IMR-90 (cell line): ENCODE data around the gene KYNU. TPM values are rescaled to one million over a fixed set of nuclear protein-coding genes. Genes with fewer than 3 reads are reported as not detected.
A peak's percentile ranks its signal among the peaks of the same experiment; 100 is the strongest.

Experiments used
- ATAC-seq: fragments of 200-7000 bp; cut with Tn5 transposase; 2 replicates; pipeline ENCODE4 v1.9.1; 2020; ENCODE audit warnings: low read depth, mild to moderate bottlenecking, moderate library complexity
- BruUV-seq: library from RNA; stranded (reverse); fragments of 400-500 nt; replicated peaks from 2 replicates; lab custom pipeline; 2021; lab: Mats Ljungman, UMichigan
- CTCF ChIA-PET: fragments of 300-600 bp; formaldehyde crosslinking; extraction: SDS; loops from one replicate; lab custom pipeline; 2021; ENCODE audit warnings: antibody characterized with exemption; lab: Yijun Ruan, JAX
- POLR2A ChIA-PET: fragments of 300-600 bp; sonication (Branson Sonifier 250); formaldehyde crosslinking; loops from one replicate; lab custom pipeline; 2022; ENCODE audit warnings: antibody characterized with exemption; ENCODE audit not compliant: unreplicated experiment; lab: Charles Lee
- DNase-seq: peaks from one replicate; pipeline ENCODE4 v3.0.0; 2013
- H2AFZ ChIP-seq: replicated peaks from 2 replicates; pipeline ENCODE3; 2013; ENCODE audit warnings: low read length, mild to moderate bottlenecking; ENCODE audit not compliant: poor library complexity
- H2AK5ac ChIP-seq: 2 replicates; pipeline ENCODE4 v1.6.1; 2013; ENCODE audit warnings: low read depth, low read length, inconsistent platforms
- H2AK9ac ChIP-seq: replicated peaks from 2 replicates; pipeline ENCODE3; 2013; ENCODE audit warnings: mild to moderate bottlenecking, low read depth, low read length, moderate library complexity; ENCODE audit not compliant: poor library complexity
- H2BK120ac ChIP-seq: 2 replicates; pipeline ENCODE4 v1.6.1; 2013; ENCODE audit warnings: low read depth, low read length, inconsistent platforms
- H2BK15ac ChIP-seq: 3 replicates; pipeline ENCODE4 v1.6.1; 2013; ENCODE audit warnings: low read depth, low read length, inconsistent platforms
- H2BK20ac ChIP-seq: 2 replicates; pipeline ENCODE4 v1.6.1; 2013; ENCODE audit warnings: low read depth, mild to moderate bottlenecking, inconsistent platforms, low read length, moderate library complexity
- H2BK5ac ChIP-seq: 2 replicates; pipeline ENCODE4 v1.6.1; 2013; ENCODE audit warnings: mild to moderate bottlenecking, low read depth, low read length, inconsistent platforms; ENCODE audit not compliant: poor library complexity, severe bottlenecking
- H3K14ac ChIP-seq: replicated peaks from 2 replicates; pipeline ENCODE4 v1.6.1; 2013; ENCODE audit warnings: low read depth, low read length, inconsistent platforms
- H3K18ac ChIP-seq: 2 replicates; pipeline ENCODE4 v1.6.1; 2013; ENCODE audit warnings: low read depth, low read length, control low read depth
- H3K23ac ChIP-seq: 2 replicates; pipeline ENCODE4 v1.6.1; 2013; ENCODE audit warnings: low read depth, low read length, inconsistent platforms
- H3K27ac ChIP-seq: 2 replicates; pipeline ENCODE4 v1.5.1; 2013; ENCODE audit warnings: mild to moderate bottlenecking, control low read depth, low read length; ENCODE audit not compliant: insufficient read depth
- H3K27me3 ChIP-seq: 2 replicates; pipeline ENCODE4 v1.6.1; 2013; ENCODE audit warnings: low read length; ENCODE audit not compliant: control insufficient read depth, insufficient read depth
- H3K36me3 ChIP-seq: 2 replicates; pipeline ENCODE4 v1.6.1; 2013; ENCODE audit warnings: low read length, mixed read lengths; ENCODE audit not compliant: control insufficient read depth, insufficient read depth
- H3K4ac ChIP-seq: 2 replicates; pipeline ENCODE4 v1.6.1; 2013; ENCODE audit warnings: low read depth, low read length, inconsistent platforms
- H3K4me1 ChIP-seq: 2 replicates; pipeline ENCODE4 v1.6.1; 2013; ENCODE audit warnings: low read length, mixed read lengths; ENCODE audit not compliant: control insufficient read depth, insufficient read depth
- H3K4me2 ChIP-seq: 2 replicates; pipeline ENCODE4 v1.6.1; 2013; ENCODE audit warnings: low read depth, mild to moderate bottlenecking, control low read depth, low read length, moderate library complexity
- H3K4me3 ChIP-seq: 2 replicates; pipeline ENCODE4 v1.5.1; 2013; ENCODE audit warnings: low read depth, mild to moderate bottlenecking, control low read depth, low read length, moderate library complexity; ENCODE audit not compliant: insufficient read depth
- H3K56ac ChIP-seq: 2 replicates; pipeline ENCODE4 v1.6.1; 2013; ENCODE audit warnings: low read length, inconsistent platforms; ENCODE audit not compliant: insufficient read depth; ENCODE audit errors: extremely low read depth
- H3K79me1 ChIP-seq, 2 experiments: 2 replicates each; pipeline ENCODE4 v1.6.1; 2013; ENCODE audit warnings: low read length in 2 of 2, inconsistent platforms in 1 of 2, low read depth in 1 of 2
- H3K9ac ChIP-seq: 2 replicates; pipeline ENCODE4 v1.6.1; 2013; ENCODE audit warnings: low read depth, low read length, control low read depth
- H3K9me1 ChIP-seq: 2 replicates; pipeline ENCODE4 v1.6.1; 2013; ENCODE audit warnings: low read length, inconsistent platforms; ENCODE audit not compliant: insufficient read depth
- H3K9me3 ChIP-seq: 2 replicates; pipeline ENCODE4 v1.6.1; 2013; ENCODE audit warnings: low read length; ENCODE audit not compliant: control insufficient read depth, insufficient read depth
- H4K20me1 ChIP-seq: 2 replicates; pipeline ENCODE4 v1.6.1; 2013; ENCODE audit warnings: low read length, inconsistent platforms; ENCODE audit not compliant: insufficient read depth
- H4K5ac ChIP-seq: 2 replicates; pipeline ENCODE4 v1.6.1; 2013; ENCODE audit warnings: mild to moderate bottlenecking, low read depth, low read length, control low read depth
- H4K8ac ChIP-seq, 2 experiments: 2 replicates each; pipeline ENCODE4 v1.6.1; 2013; ENCODE audit warnings: low read depth in 2 of 2, low read length in 2 of 2, control low read depth in 1 of 2, inconsistent platforms in 1 of 2
- H4K91ac ChIP-seq: 2 replicates; pipeline ENCODE4 v1.6.1; 2013; ENCODE audit warnings: low read depth, low read length, inconsistent platforms; ENCODE audit not compliant: insufficient read depth
- BHLHE40 ChIP-seq: fragments of 150-350 bp; IDR thresholded peaks from 2 replicates; pipeline ENCODE4 v1.6.1; 2016; ENCODE audit warnings: mild to moderate bottlenecking, low read depth, low read length
- CEBPB ChIP-seq: IDR thresholded peaks from 2 replicates; pipeline ENCODE4 v1.6.1; 2012; ENCODE audit warnings: low read depth, low read length, improper control_type of control experiment
- CTCF ChIP-seq: conservative IDR thresholded peaks from 2 replicates; pipeline ENCODE4 v1.5.1; 2012; ENCODE audit warnings: mild to moderate bottlenecking, low read depth, low read length, improper control_type of control experiment
- RCOR1 ChIP-seq: IDR thresholded peaks from 2 replicates; pipeline ENCODE4 v1.6.1; 2012; ENCODE audit warnings: mild to moderate bottlenecking, low read length, improper control_type of control experiment; ENCODE audit not compliant: insufficient replicate concordance
- RFX5 ChIP-seq: IDR thresholded peaks from 2 replicates; pipeline ENCODE4 v1.8.0; 2012; ENCODE audit warnings: low read depth, mild to moderate bottlenecking, low read length, moderate library complexity
- SMC3 ChIP-seq: fragments of 150-350 bp; IDR thresholded peaks from 2 replicates; pipeline ENCODE4 v1.6.1; 2016; ENCODE audit warnings: low read depth, mild to moderate bottlenecking, antibody characterized with exemption, low read length, moderate library complexity
- whole genome bisulfite sequencing, 2 experiments: methylation state at CpG; one replicate each; pipeline versions ENCODE4 v1.1.5 to v1.1.7; 2013; ENCODE audit warnings: missing lambda C conversion rate in 2 of 2; ENCODE audit not compliant: insufficient read length in 1 of 2; ENCODE audit errors: extremely low coverage in 2 of 2; 5-methylcytosine and 5-hydroxymethylcytosine counted together
- dilution Hi-C: fragments of 300-500 bp; cut with HindIII; formaldehyde crosslinking; loops from one replicate; pipeline ENCODE4 v1.14.3; 2018; ENCODE audit warnings: low sequenced_read_pairs; ENCODE audit not compliant: unreplicated experiment
- in situ Hi-C: fragments of 300-500 bp; cut with MboI; formaldehyde crosslinking; loops from 3 replicates; pipeline ENCODE4 v1.14.3; 2019; ENCODE audit warnings: low sequenced_read_pairs, inconsistent platforms, mixed read lengths
- intact Hi-C: fragments of 100-400 bp; cut with micrococcal nuclease; formaldehyde crosslinking; loops from 2 replicates; pipeline ENCODE4 v1.10.0; 2022
- polyA plus RNA-seq, 3 experiments: library from polyadenylated mRNA; depleted of rRNA; stranded (reverse); fragments of >200 nt; gene quantifications; 2 replicates each; pipeline ENCODE4 v1.2.3, GENCODE V29; 2012; ENCODE audit warnings: low replicate concordance in 1 of 3
- total RNA-seq: library from RNA; depleted of rRNA; stranded (reverse); fragments of >200 nt; gene quantifications from 2 replicates; pipeline ENCODE4 v1.2.3, GENCODE V29; 2012

Gene KYNU
- total and polyA plus RNA-seq, 2 of the 4 experiments (the other 2 are of a cell fraction), result 0.75 to 2.9 TPM

- Histone ChIP-seq H2AFZ (no peak overlapping the region), H3K79me1 (no peaks in the 10 kb centered on the region), H3K4me1 (peaks cover 8% of the 10 kb centered on the region), H3K23ac (peak overlapping the region; percentile 48; the same call in 1 of the 2 replicates), H3K56ac (no peak overlapping the region), H4K20me1 (no peaks in the 10 kb centered on the region), H3K9me3 (no peaks in the 10 kb centered on the region), H2BK5ac (no peak overlapping the region), H3K4me2 (no peak overlapping the region), H3K14ac (no peak overlapping the region; the same call in 1 of the 2 replicates), H3K18ac (peak overlapping the region; percentile 49; the same call in 1 of the 2 replicates), H2BK15ac (peak overlapping the region; percentile 16; the same call in 1 of the 3 replicates), H4K91ac (no peak overlapping the region), H3K4ac (peak overlapping the region; percentile 28; the same call in 1 of the 2 replicates), H3K9me1 (0 out of 2 replicates have a peak, but pooled peaks cover 2% of the 10 kb centered on the region), H3K27ac (no peak overlapping the region), H3K36me3 (no peaks in the 10 kb centered on the region), H4K5ac (no peak overlapping the region), H2AK5ac (no peak overlapping the region), H2BK120ac (no peak overlapping the region; the same call in 1 of the 2 replicates), H2BK20ac (peak overlapping the region; percentile 43; the same call in 1 of the 2 replicates), H3K27me3 (no peaks in the 10 kb centered on the region), H2AK9ac (no peak overlapping the region), H4K8ac (peak overlapping the region; percentile 11 to 56; a peak in 2 of 4 replicates), H3K9ac (no peak overlapping the region), H3K4me3 (no peak overlapping the region)
- dilution Hi-C loops, result no loop called here
- intact Hi-C loops, result no loop called here
- TF ChIP-seq SMC3 (no peak), RFX5 (no peak), RCOR1 (no peak), CEBPB (no peak), BHLHE40 (no peak), CTCF (no peak)
- in situ Hi-C loops, result no loop called here
- no CpG with 5 or more reads among the region's 2 CpGs for WGBS, 2 experiments
- ChIA-PET CTCF (no interaction called here), POLR2A (no interaction called here)
- ATAC-seq, result no peak
- no peak for DNase-seq
- BruUV-seq, result no TSS peak
Observed at GRCh38 chr2:142867136-142867535, 10.3 kb upstream of the KYNU start.
